Breast epithelium (tissue), 3 donors: ENCODE measurements around the gene DSG4.
"Not testable (repeated sequence)": the region's sequence is repeated elsewhere in the genome, so short reads cannot be mapped to it uniquely, and the experiment has no call there.

ENCODE experiments used
- CTCF ChIP-seq, 3 donors: fragments of 450-650 bp; IDR thresholded peaks; one replicate each; pipeline ENCODE4 v1.5.1; 2016 to 2017; ENCODE audit warnings: antibody characterized with exemption in 3 of 3, mild to moderate bottlenecking in 3 of 3, moderate library complexity in 3 of 3
- POLR2A ChIP-seq: fragments of 450-650 bp; IDR thresholded peaks from one replicate; pipeline ENCODE4 v1.6.1; 2016; ENCODE audit warnings: antibody characterized with exemption, mild to moderate bottlenecking, moderate library complexity
- POLR2AphosphoS5 ChIP-seq, 3 donors: sonication (generic); formaldehyde crosslinking; IDR thresholded peaks; one replicate each; pipeline ENCODE4 v1.6.1; 2017; ENCODE audit warnings: antibody characterized with exemption in 3 of 3

GRCh38 chr18:31353336-31353735, 23.2 kb upstream of the DSG4 start:
- TF ChIP-seq CTCF (IDR thresholded peaks at IDR 0.05); POLR2A; POLR2AphosphoS5 (IDR thresholded peaks at IDR 0.05): not testable (repeated sequence)
